HG03432 (cell line): ENCODE data around the gene PTPRR.

Experiments used
- ATAC-seq: cut with Tn5 transposase; IDR thresholded peaks from one replicate; pipeline ENCODE4 v1.9.1; 2021; ENCODE audit warnings: mild to moderate bottlenecking, moderate library complexity; ENCODE audit not compliant: unreplicated experiment

The PTPRR gene

GRCh38 chr12:70798016-70798783 lies 122.3 kb downstream of the PTPRR start:
- ATAC-seq: no peak

GRCh38 chr12:70796989-70797388 lies 123.5 kb downstream of the PTPRR start:
- no peak for ATAC-seq

DNA sequence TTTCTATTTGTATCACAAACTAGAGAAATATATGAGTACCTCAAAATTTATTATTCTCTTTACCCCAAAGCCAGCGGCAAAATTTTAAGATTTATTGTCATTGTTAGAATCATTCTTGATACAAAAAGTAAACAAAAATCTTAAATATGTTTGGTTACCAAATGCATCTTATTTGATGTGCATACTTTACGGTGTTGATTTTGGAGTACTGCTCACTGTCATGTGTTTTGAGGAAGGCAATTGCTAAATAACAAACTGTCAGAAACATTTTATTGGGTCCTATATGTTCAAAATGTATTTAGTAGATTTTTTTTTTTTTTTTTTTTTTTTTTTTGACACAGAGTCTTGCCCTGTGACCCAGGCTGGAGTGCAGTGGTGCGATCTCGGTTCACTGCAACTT lies 124.9 kb downstream of the PTPRR start:
- ATAC-seq: no peak

DNA sequence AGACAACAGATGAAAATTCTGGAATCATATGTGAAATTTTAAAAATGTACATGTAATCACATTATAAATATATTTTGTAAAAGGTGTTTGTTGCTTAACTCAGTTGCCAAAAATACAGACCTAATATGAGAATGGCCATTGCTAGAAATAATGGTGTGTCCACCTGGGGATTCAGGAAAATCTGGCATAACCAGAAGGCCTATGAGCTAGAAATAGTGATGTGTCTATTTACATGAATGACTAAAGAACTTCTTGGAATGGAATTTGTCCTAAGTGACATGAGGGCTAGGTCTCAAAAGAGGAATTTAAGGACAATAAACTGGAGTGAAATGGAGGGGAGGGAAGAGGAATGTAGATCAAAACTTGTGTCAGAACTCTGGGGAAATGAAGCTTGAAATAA lies 126.4 kb downstream of the PTPRR start:
- no peak for ATAC-seq

- no peak for ATAC-seq
Measured at GRCh38 chr12:70788774-70789173, 131.8 kb downstream of the PTPRR start.

DNA sequence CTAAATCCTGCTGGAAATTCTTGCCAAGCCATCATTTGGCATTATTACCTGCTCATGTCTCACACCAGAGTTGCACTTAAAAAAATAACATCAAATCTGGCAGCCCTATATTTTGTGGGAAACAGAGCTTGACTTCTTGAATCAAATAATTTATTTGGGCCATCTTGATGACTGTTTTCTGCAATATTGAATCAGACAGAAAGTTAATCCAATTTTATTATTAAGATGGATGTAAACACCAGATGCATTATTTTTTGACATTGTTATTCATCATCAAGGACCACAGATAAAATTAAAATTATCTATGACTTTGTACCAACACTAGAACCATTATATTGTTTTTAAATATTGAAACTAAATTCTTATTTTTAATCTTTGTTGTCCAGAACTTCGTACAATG lies 132.9 kb downstream of the PTPRR start:
- ATAC-seq: no peak

DNA sequence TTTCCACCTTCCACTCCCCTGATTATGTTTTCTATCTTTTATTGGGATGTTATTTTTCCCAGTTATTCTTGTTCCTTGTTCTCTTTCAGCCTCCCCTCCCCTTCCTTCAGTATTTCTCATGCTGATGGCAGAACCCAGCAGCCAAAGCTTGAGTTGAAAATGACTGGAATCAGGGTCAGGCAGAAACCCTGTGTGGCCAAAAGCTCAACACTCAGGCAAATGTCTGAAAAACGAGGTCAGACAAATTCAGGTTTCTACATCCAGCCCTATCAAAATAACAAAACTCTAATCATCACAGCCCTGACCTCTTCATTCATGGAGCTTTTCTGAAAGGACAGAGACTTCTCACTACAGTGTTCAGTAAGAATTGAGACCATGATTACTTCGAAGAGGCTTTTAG lies 134.6 kb downstream of the PTPRR start:
- ATAC-seq: no peak

- no peak for ATAC-seq
Measured at GRCh38 chr12:70784042-70784668, 136.4 kb downstream of the PTPRR start.

GRCh38 chr12:70783455-70783854 lies 137.1 kb downstream of the PTPRR start:
- ATAC-seq: no peak

DNA sequence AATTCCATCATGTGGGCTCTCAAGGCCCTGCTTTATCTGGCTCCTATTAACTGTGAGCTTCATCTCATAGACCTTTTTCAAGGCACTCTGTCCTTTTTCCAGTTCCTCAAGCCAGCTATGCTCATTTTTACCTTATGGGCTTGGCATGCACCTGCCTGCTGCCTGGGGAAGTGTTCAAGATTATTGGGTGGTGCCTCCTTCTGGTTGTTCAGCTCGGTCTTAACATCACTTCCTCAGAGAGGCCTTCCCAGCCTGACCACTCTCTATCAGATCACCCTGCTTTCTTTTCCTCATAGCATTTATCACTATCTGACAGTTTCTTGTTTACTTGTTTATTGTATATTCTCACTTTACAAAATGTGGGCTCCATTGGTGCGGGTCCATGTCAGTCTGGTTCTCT lies 141.3 kb downstream of the PTPRR start:
- ATAC-seq: no peak

GRCh38 chr12:70774055-70774454 lies 146.5 kb downstream of the PTPRR start:
- ATAC-seq: no peak

- no peak for ATAC-seq
Measured at GRCh38 chr12:70772836-70773235, 147.7 kb downstream of the PTPRR start.

- ATAC-seq: no peak
Measured at GRCh38 chr12:70771581-70771980, 149.0 kb downstream of the PTPRR start.

GRCh38 chr12:70763666-70764065 lies 156.9 kb downstream of the PTPRR start:
- no peak for ATAC-seq

DNA sequence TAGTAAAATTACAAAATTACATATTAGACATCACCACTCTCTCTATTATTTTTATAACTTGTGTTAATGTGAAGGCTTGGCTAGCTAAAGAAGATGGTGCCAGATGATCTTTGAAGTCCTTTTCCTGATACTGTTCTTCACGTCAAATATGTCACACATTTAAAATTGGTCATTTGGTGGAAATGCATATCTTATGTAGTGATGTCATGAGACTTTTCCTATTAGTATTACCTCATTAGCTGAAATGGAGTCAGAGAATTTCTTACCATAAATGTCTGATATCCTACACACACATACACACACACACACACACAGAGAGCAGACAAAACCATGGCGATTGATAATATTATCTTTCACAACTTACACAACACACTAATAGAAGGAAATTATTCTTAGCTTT lies 158.5 kb downstream of the PTPRR start:
- no peak for ATAC-seq

- no peak for ATAC-seq
Measured at GRCh38 chr12:70759161-70759918, 161.2 kb downstream of the PTPRR start.

DNA sequence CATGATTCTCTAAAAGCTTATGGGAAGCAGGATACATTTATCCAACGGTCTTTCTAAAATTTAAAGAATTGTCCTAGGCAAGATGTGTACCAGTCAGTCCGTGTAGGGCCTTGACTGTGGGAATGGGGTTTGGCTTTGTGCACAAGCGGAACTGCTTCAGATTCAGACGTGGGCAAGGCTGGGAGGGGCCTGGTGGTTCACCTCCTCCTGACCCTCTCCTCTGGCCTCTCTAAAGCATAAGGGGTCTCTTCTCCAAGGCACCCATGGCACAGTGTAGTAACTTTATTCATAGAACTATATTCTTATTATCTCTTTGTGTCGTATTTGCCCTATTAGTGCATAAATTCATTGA lies 162.1 kb downstream of the PTPRR start:
- ATAC-seq: no peak

DNA sequence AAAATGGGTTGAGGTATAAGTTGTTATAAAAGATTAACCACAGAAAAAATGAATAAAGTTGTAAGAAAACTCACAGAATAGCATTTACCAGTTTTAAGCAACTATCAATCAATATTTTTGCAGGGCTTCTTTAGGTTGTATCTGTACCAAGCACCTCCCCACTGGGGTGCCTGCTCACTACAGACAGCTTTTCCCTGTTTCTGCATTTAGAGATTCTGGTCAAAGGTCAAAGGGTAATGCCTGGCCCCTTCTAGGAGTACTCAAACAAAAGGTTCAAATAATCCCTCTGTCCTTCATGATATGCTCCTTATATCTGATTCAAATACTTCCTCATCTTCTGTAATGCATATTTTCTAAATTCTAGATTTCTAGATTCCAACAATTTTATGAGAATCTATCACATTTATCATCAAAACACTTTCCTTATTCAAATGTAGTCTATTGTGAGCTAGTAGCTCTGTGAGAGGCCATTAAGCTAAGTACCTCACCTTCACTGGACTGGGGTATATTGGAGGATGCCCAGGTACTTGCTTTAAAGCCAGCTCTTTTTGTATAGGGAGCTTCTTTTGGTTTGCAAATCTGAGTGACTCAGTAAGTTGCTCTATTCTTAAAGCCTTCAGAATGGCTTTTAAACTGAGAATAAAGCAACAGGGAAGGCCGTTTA lies 162.6 kb downstream of the PTPRR start:
- no peak for ATAC-seq

- ATAC-seq: no peak
Measured at GRCh38 chr12:70756791-70757190, 163.7 kb downstream of the PTPRR start.

- ATAC-seq: no peak
Measured at GRCh38 chr12:70756118-70756517, 164.4 kb downstream of the PTPRR start.

DNA sequence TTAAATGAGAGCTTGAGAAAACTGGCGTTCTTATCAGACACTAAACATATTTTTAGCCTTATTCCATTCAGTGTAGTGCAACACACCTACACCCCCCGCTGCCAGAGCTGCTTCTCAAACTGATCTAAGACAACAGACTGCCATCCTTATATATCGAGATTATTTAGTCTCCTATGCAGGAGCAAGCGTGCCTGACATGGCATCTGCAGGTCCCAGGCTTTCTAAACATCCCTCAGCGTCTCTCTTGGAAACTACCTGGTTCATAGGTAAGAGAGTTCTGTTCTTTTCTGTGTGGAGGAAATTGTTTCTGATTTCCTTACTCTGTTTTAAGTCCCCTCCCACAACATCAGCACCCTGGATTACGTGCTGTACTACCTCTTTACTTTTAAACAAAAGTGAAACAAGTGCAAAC lies 166.2 kb downstream of the PTPRR start:
- ATAC-seq: no peak

GRCh38 chr12:70752327-70752726 lies 168.2 kb downstream of the PTPRR start:
- no peak for ATAC-seq
